SK-N-DZ (cell line): Measurements from ENCODE around the gene SIRPA.
A peak's percentile ranks its signal among the peaks of the same experiment; 100 is the strongest.

ENCODE experiments used
- DNase-seq: peaks from one replicate; pipeline ENCODE4 v3.0.0-alpha.2; 2015; ENCODE audit warnings: low spot score

The SIRPA gene

GRCh38 chr20:1887756-1888155, 7.5 kb upstream of the SIRPA start:
- no peak for DNase-seq

GRCh38 chr20:1888796-1889463, 6.3 kb upstream of the SIRPA start:
- DNase-seq: no peak

DNA sequence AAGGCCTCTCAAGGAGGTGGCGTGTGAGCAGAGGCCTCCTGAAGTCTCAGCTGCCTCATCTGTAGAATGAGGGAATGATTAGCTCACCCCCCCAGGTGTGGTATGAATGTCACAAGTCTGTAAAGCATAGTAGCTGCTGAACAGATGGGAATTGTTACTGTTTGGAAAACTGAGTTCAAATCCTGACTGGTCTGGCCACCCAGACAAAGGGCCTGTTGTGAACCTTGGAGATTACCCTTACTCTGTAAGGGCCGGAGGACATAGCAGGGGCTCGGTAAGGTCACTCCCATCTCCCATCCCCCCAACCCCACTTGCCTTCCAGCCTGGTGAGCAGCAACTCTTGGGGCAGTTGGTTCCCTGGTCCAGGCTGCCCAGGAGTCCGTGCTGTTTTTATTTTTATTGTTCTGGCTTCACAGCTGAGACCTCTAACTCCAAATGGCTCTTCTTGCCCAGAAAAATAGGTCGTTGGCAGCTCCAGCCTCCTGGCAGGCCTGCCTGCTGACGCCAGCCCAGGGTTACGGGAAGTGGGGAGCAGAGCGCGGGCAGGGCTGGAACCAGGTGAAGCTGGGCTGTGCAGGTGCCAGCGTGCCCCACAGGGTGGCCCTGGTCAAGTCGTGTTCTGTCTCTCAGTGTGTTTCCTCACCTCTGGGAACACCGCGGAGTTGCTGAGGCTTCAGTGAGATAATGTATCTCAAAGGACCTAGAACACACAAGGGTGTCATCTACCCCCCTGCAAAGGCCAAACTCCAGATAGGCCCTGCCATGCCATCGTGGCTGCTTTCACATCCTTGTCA, 4.5 kb upstream of the SIRPA start:
- no peak for DNase-seq

GRCh38 chr20:1891263-1892118, 3.7 kb upstream of the SIRPA start:
- DNase-seq: peak; percentile 40

DNA sequence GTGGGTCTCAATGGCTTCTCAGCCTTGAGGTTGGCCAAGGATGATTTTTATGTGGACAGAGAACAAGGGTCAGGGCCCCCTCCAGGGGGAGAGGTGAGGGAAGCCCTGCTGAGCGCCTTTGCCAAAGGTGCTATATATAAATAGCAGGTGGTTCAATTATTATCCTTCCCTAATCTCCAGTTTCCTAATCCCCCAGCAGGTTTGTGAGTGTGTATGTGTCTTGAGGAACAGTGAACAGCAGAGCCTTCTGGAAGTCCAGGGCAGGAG, 3.2 kb upstream of the SIRPA start:
- DNase-seq: no peak

DNA sequence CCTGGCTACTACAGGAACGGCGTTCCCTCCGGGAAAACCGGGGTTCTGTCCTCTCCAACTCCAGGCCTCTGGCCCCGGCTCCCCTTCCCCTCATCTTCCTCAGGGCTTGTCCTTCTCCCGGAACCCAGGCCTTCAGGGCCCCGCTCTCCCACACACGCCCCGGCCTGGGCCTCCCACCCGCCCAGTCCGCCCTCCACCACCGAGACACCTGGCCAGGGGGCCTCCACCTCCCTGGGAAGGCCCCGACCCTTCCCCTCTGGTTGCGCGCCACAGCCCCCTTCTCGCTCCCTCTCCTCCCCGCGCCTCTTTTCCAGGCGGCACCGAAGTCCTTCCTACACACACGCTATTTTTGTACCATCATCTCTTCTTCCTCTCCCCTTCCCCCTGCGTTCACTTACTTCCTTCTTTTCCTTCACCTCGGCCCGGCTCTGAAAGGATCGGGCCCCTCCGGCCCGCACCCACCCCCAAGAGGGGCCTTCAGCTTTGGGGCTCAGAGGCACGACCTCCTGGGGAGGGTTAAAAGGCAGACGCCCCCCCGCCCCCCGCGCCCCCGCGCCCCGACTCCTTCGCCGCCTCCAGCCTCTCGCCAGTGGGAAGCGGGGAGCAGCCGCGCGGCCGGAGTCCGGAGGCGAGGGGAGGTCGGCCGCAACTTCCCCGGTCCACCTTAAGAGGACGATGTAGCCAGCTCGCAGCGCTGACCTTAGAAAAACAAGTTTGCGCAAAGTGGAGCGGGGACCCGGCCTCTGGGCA, 1.3 kb upstream of the SIRPA start:
- peak; percentile 38 for DNase-seq

- DNase-seq: no peak
Observed at GRCh38 chr20:1894471-1894950, 696 bp upstream of the SIRPA start.

GRCh38 chr20:1895674-1896483, 672 bp downstream of the SIRPA start:
- no peak for DNase-seq

GRCh38 chr20:1896484-1897258, 1.5 kb downstream of the SIRPA start:
- DNase-seq: no peak

DNA sequence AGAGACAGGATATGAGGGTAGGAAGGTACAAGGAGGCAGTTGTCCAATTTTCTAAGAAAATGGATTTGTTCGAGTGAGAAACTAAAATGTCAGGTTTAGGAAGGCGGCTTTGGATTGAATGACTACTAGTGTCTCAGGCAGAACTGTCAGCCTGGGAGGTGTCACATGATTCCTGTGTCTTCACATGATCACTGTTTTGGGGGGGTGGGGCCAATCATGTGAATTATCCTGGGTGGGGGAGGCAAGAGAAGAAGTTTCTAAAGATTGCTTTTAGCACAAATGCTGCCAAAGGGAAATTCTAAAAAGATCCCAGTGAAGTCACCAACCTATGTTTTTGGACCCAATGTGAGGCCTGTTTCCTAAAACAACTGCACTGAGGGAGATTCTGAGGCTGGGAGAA, 2.3 kb downstream of the SIRPA start:
- DNase-seq: no peak

DNA sequence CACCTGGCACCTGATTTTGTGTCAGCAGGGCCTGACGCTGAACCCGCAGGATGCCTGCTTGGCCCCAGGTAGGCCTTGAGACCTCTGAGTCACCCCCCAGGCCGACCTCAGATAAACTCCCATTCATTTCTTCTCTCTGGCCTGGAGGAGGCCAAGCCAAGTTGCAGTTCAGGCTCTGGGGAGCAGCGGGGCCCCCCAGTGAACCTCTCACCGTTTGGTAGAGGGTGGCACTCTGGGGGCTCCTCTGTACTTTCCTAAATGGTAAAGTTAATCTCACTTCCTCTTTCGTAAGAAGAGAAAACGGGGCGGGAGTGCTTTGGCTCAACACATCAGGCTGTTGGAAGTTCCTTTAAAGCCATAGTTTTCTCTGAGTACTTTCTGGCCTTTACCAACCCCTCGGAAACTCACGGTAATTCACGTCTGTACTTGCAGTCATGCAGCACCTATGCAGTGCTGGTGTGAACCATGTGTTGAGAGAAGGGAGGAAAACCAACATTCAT, 2.8 kb downstream of the SIRPA start:
- DNase-seq: no peak

DNA sequence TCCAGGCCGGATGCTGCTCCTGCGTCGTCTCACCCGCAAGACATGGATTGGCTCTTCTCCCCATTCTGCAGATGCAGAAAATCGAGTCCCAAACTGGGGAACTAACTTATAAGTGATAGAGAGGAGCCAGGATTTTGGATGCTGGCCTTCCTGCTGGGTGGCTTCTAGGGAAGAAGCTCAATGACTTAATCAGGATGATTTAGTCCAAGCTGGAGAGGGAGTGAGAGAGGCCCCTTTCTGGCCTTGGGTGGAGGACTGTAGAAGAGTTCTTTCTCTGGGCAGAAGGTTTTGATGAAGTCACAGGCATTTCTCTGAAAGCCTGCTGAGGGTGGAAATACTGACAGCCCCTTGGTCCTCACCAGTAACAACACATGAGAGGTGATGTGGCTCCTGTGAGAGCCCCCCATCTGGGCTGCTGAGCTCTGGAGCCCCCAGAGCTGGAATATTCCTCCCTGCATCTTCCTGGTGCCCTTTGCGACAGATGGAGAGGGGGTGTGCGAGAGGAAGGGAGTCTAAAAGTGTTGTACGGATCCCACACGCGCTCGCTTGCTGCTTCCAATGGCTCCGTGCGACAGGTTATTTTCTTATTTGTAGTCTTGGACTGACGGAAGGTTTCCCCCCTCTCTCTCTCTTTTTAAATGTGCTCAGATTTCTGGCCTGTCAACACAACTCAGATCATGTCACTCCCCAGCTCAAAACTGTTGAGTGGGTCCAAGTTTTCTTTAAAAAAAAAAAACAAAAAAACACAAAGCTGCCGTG, 3.5 kb downstream of the SIRPA start:
- DNase-seq: no peak

DNA sequence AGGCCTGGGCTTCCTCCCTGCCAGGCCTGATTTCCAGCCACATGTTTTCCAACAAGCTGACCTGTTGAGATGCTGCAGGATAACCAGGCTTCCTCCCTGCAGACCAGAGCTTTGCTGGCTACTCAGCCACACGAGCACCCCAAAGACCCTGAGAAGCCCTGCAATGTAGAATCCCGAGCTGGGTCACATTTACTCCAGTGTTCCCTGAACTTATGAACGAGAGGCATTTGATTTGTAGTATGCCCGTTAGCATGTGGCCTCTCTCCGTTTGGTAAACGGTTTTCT, 4.0 kb downstream of the SIRPA start:
- no peak for DNase-seq

DNA sequence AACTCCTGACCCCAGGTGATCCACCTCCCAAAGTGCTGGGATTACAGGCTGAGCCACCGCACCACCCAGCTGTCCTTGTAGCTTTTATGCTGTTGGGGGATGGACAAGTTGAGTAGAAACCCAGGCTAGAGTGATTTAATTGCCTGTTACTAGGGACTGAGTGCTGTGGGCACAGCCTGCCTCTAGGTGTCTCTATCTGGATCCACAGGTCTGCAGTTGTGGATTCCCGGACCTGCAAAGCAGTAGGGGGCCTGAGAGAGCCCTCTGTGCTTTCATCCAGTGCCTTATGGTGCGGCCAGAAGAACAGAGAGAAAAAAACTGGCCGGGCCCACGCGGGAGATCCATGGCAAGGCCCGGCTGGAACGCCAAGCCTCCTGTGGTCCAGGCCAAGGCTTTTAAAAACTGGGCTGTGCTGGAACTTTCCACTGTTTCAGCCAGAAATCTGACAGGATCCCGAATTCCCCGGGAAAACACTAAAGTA, 5.2 kb downstream of the SIRPA start:
- DNase-seq: peak; percentile 87

DNA sequence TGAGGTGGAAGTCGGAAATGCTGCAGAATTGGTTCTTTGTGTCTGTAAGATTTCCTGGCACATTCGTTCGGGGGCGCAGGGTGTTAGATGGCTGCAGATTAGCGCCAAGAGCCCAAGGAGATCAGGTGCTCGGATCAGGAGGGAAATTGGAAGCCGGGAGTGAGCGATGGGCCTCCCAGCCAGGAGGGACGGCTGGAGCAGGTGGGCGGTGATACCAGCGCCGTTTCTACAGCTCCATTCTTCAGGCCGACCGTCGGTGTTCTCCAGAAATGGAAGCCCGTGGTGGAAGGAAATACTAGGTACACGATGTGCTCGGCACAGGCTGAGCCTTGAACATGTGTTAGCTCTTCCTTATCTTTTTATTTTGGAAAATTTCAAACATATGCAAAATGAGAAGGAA, 6.5 kb downstream of the SIRPA start:
- no peak for DNase-seq

DNA sequence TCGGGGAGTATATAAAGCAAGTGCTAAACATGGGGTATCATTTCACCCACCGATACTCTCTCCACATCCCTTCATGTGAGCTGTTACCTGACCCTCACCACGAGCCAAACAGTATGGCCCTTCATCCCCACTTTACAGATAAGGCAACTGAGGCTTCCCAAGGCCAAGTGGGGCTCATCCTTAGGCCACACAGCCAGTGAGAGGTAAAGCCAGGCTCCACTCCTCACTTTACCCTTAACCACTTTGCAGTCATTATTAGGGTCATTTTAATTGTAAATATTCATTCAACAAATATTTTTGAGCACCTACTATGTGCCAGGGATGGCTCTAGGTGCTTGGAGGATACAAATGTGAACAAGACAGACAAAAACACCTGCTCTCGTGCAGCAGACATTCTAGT, 7.0 kb downstream of the SIRPA start:
- DNase-seq: no peak

GRCh38 chr20:1904135-1904534, 8.9 kb downstream of the SIRPA start:
- DNase-seq: no peak

GRCh38 chr20:1905009-1905408, 9.8 kb downstream of the SIRPA start:
- DNase-seq: no peak

- no peak for DNase-seq
Observed at GRCh38 chr20:1905693-1906092, 10.5 kb downstream of the SIRPA start.
